PC-9 (cell line): ENCODE measurements around the gene C10orf143. TPM values are rescaled to one million over a fixed set of nuclear protein-coding genes. Genes with fewer than 3 reads are reported as not detected.

ENCODE experiments used
- BruUV-seq: library from RNA; stranded (reverse); fragments of 400-500 nt; replicated peaks from 2 replicates; lab custom pipeline; 2021; lab: Mats Ljungman, UMichigan
- CTCF ChIA-PET: fragments of 300-600 bp; sonication (Branson Sonifier 250); formaldehyde crosslinking; loops from one replicate; lab custom pipeline; 2022; ENCODE audit warnings: antibody characterized with exemption; lab: Charles Lee
- POLR2A ChIA-PET: fragments of 300-600 bp; sonication (Branson Sonifier 250); formaldehyde crosslinking; loops from one replicate; lab custom pipeline; 2022; ENCODE audit warnings: antibody characterized with exemption; ENCODE audit not compliant: unreplicated experiment; lab: Charles Lee
- DNase-seq, 2 experiments: peaks; one replicate each; pipeline versions ENCODE4 v3.0.0 to v3.0.0-alpha.2; 2015 to 2022; ENCODE audit warnings: mixed read lengths in 1 of 2
- H2AFZ ChIP-seq: fragments of 200-600 bp; sonication (generic); 2 replicates; pipeline ENCODE4 v1.8.1; 2017; ENCODE audit warnings: antibody characterized with exemption
- H3F3A ChIP-seq: fragments of 200-600 bp; sonication (generic); 2 replicates; pipeline ENCODE4 v1.8.1; 2017; ENCODE audit warnings: antibody characterized with exemption, mild to moderate bottlenecking, low read depth; ENCODE audit not compliant: insufficient read depth
- H3K27ac ChIP-seq: fragments of 200-600 bp; sonication (generic); 2 replicates; pipeline ENCODE4 v1.6.1; 2016; ENCODE audit warnings: mixed run types
- H3K27me3 ChIP-seq: fragments of 200-600 bp; sonication (generic); 2 replicates; pipeline ENCODE4 v1.6.1; 2016; ENCODE audit warnings: low read depth, mixed run types; ENCODE audit not compliant: insufficient read depth
- H3K36me3 ChIP-seq: fragments of 200-600 bp; sonication (generic); 2 replicates; pipeline ENCODE4 v1.6.1; 2016; ENCODE audit warnings: low read depth, mixed run types
- H3K4me1 ChIP-seq: fragments of 200-600 bp; sonication (generic); replicated peaks from 2 replicates; pipeline ENCODE4 v1.6.1; 2016; ENCODE audit warnings: mixed run types; ENCODE audit not compliant: insufficient read depth
- H3K4me2 ChIP-seq: fragments of 200-600 bp; sonication (generic); 2 replicates; pipeline ENCODE4 v1.6.1; 2017; ENCODE audit warnings: mixed run types
- H3K4me3 ChIP-seq: fragments of 200-600 bp; sonication (generic); 2 replicates; pipeline ENCODE4 v1.6.1; 2016; ENCODE audit warnings: mixed run types
- H3K79me2 ChIP-seq: fragments of 200-600 bp; sonication (generic); 2 replicates; pipeline ENCODE4 v1.6.1; 2017; ENCODE audit warnings: low read depth, mixed run types
- H3K9me2 ChIP-seq: fragments of 200-600 bp; sonication (generic); 2 replicates; pipeline ENCODE4 v1.8.1; 2017; ENCODE audit warnings: mild to moderate bottlenecking; ENCODE audit not compliant: insufficient read depth
- H3K9me3 ChIP-seq: fragments of 200-600 bp; sonication (generic); 2 replicates; pipeline ENCODE4 v1.8.1; 2016; ENCODE audit warnings: low read depth; ENCODE audit not compliant: insufficient read depth
- H4K20me1 ChIP-seq: fragments of 200-600 bp; sonication (generic); 2 replicates; pipeline ENCODE4 v1.8.1; 2017; ENCODE audit not compliant: insufficient read depth
- CTCF ChIP-seq: fragments of 200-600 bp; sonication (generic); conservative IDR thresholded peaks from 2 replicates; pipeline ENCODE4 v1.6.1; 2017; ENCODE audit warnings: mixed run types, antibody characterized with exemption, mild to moderate bottlenecking, moderate library complexity
- EZH2 ChIP-seq: fragments of 200-600 bp; sonication (generic); IDR thresholded peaks from 2 replicates; pipeline ENCODE4 v1.8.0; 2017; ENCODE audit warnings: antibody characterized with exemption, low read depth
- intact Hi-C: fragments of 100-400 bp; cut with micrococcal nuclease; formaldehyde crosslinking; loops from one replicate; pipeline ENCODE4 v1.10.0; 2022; ENCODE audit not compliant: unreplicated experiment
- total RNA-seq: library from RNA; stranded (reverse); gene quantifications from 2 replicates; pipeline ENCODE4 v1.2.3, GENCODE V29; 2021

C10orf143 gene
- total RNA-seq, 1 experiment from 2014 or later = 2.8 TPM

DNA sequence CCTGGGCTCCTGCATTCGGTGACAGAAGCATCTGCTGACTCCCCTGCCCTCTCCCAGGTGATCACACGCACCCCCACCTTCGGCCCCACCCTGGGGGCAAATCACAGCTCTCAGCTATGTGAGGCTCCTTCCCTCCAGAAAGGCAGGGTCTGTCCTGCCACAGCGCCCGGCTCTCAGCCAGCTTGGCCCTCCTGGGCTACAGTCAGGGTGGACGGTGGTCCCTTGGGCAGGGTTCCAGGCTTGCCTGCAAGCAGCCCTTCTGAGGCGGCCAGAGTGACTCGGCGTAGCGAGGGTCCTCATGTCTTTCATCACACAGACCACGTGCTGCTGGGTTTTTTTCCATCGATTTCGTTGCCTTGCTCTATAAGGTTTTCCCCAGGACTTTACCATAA is 93.0 kb downstream of the C10orf143 start:
- Histone ChIP-seq H2AFZ (no peak overlapping the region), H3K36me3 (no peaks in the 10 kb centered on the region), H3K9me3 (no peaks in the 10 kb centered on the region), H4K20me1 (no peaks in the 10 kb centered on the region), H3K4me3 (no peak overlapping the region), H3K9me2 (no peaks in the 10 kb centered on the region), H3K27me3 (no peaks in the 10 kb centered on the region), H3F3A (no peaks in the 10 kb centered on the region), H3K79me2 (no peaks in the 10 kb centered on the region), H3K27ac (no peak overlapping the region), H3K4me2 (no peak overlapping the region), H3K4me1 (no peaks in the 10 kb centered on the region)
- ChIA-PET POLR2A (no interaction called here), CTCF (no interaction called here)
- no TSS peak for BruUV-seq
- intact Hi-C loops = no loop called here
- DNase-seq = no peak
- TF ChIP-seq CTCF (no peak), EZH2 (no peak)

DNA sequence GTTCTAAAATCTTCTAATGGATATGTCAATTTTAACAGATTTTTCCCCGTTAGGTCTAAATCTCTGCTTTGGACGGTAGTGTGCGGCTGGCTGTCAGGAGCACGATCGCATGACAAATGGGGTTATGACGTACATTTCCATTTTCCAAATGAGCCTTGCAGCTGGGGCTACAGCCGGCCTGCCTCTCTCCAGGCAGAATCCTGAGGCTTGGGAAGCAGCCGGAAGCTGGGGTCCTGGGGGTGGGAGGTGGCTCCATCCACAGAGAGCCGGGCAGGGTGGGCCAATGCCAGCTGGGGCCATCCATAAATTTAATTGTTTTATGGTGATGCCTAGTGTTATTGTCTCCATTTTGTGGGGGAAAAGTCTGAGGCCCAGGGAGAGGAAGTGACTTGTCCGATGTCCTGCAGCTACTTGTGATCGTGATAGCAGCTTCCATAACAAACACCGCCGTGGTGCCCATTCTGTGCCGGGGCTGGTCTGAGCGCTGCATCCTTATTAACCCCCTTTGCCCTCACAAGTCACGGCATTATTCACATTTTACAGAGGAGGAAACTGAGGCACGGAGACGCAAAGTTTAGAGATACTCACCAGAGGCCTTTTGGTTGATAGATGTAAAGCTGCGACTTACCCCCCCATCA is 93.5 kb downstream of the C10orf143 start:
- Histone ChIP-seq H3K27ac (no peak overlapping the region), H3F3A (no peaks in the 10 kb centered on the region), H3K79me2 (no peaks in the 10 kb centered on the region), H3K4me2 (no peak overlapping the region), H3K4me3 (no peak overlapping the region), H3K9me2 (no peaks in the 10 kb centered on the region), H3K27me3 (no peaks in the 10 kb centered on the region), H2AFZ (no peak overlapping the region), H4K20me1 (no peaks in the 10 kb centered on the region), H3K36me3 (no peaks in the 10 kb centered on the region), H3K9me3 (no peaks in the 10 kb centered on the region), H3K4me1 (no peaks in the 10 kb centered on the region)
- POLR2A ChIA-PET = no interaction called here
- DNase-seq = no peak
- CTCF ChIA-PET = no interaction called here
- BruUV-seq = no TSS peak
- TF ChIP-seq CTCF = no peak
- no peak for TF ChIP-seq EZH2
- intact Hi-C loops = no loop called here

- H3K27ac ChIP-seq = no peak overlapping the region
- ChIA-PET POLR2A (no interaction called here), CTCF (no interaction called here)
- H3K4me1 ChIP-seq = no peaks in the 10 kb centered on the region
- H3K9me3 ChIP-seq = no peaks in the 10 kb centered on the region
- H3K79me2 ChIP-seq = no peaks in the 10 kb centered on the region
- BruUV-seq = no TSS peak
- no peaks in the 10 kb centered on the region for H4K20me1 ChIP-seq
- no peaks in the 10 kb centered on the region for H3K9me2 ChIP-seq
- intact Hi-C loops = no loop called here
- H3K4me2 ChIP-seq = no peak overlapping the region
- TF ChIP-seq EZH2 (no peak), CTCF (no peak)
- no peaks in the 10 kb centered on the region for H3K36me3 ChIP-seq
- no peak overlapping the region for H2AFZ ChIP-seq
- DNase-seq = no peak
- H3F3A ChIP-seq = no peaks in the 10 kb centered on the region
- no peaks in the 10 kb centered on the region for H3K27me3 ChIP-seq
- no peak overlapping the region for H3K4me3 ChIP-seq
Observed at GRCh38 chr10:130016095-130016494, 94.5 kb downstream of the C10orf143 start.
